ENCODE data around the gene ASIC1.
"Not testable (repeated sequence)": the region's sequence is repeated elsewhere in the genome, so short reads cannot be mapped to it uniquely, and the experiment has no call there.

ASIC1 gene

DNA sequence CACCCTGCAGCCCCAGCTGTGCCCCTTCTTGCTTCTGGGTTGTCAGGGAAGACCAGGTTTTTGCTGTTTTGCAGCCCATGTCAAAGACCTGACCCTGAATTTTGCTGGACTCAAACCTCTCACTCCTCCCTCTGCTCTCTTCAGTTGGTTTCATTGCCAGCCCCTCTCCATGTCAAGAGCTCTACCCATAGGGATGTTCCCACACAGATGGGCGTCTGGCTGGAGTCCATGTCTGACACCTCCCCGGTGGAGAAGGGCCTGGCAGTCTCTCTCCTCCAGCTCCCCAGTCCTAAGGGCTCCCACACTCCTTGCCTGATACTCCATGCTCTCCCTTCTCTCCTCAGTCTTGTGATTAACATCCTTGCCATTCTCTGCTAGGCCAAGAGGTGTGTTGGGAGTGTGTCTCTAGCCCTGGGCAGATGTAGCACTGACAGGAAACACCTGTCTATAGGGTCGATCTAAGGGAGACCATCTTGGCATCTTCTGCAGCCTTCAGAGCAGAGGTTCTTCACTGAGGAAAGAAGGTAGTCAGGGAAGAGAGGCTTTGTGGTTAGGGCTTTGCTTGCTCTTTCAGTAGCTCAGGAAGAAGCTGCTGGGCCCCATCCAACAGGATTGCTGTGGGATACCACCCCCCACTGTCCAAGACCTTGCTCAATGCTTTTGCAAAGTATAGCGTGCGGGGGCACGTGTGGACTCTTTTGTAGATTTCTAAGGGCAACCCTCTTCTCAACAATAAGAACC, 4.7 kb downstream of the ASIC1 start:
- no peak for DNase-seq

DNA sequence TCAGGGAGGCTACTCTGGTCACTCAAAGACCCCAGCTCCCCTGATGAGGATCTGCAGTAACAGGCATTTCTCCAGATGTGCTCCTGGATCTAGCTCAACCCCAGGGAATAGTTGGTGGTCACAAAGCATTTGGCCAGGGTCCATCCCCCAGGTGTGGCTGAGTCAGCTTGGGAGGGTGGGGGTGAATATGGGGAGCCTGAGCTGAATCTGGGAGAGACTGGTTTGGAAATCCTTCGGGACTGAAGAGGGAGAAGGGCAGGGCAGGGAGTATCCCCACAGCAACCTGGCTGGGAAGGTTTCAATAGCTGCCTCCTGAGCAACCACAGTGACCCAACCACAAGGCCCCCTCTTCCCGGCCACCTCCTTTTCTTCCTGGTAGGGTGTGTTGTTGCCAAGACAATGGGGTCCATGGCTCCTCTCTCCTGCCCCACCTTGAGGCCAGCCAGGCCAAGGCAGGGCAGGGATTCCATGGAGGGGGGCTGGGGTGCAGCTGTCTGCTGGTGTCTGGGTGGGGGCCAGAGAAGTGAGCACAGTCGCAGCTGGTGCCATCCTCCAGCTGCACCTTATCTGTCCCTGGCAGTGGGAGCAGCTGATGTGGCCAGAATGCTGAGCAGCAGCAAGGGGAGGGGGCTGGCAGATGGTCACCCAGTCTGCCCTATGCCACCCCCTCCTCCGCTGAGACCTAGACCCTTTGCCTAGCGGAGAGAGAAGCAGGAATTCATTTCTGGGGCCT, 5.5 kb downstream of the ASIC1 start:
- no peak for DNase-seq

DNA sequence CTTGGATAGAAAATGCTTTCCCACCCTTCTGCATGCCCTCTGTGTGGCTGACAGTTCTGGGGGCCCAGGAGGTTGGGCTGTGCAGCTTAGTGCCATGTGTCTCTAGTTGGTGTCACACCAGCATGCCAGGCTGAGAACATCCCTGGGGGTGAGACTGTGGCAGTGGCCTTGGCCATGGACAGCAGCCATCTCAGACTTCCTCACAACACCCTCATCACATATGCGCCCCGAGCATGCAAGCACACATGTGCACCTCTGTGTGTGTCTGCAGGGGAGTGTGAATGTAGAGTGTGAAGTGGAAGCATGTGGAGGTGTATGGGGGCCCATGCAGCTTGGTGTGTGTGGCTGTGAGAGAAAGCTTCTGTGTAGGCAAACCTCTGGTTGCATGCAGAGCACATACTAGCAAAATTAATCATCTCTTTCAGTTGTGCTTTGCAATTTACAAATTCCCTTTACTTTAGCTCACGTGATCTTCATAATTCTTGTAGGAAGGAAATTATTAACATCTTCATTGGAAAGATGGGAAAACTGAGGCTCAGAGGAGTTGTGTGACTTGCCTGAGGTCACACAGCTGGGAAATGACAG, 8.4 kb downstream of the ASIC1 start:
- DNase-seq: no peak

DNA sequence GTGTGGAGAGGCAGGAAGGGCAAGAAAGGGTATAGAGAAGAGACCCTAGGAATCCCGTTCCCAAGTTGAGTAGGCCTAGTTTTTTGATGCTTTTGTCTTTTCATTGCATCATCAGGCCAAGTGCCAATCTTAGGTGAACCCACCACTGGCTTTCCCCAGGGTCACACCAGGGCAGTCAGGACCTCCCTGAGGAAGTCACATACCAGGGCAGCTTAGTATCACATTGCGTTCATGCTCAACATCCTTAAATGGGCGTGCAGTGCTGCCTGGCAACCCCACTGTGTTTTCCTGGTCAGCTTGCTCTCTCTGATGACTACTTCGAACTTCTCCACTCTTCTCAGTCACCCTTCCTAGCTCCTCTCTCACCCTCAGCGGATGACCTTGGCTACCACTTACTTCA, 9.0 kb downstream of the ASIC1 start:
- no peak for DNase-seq

DNA sequence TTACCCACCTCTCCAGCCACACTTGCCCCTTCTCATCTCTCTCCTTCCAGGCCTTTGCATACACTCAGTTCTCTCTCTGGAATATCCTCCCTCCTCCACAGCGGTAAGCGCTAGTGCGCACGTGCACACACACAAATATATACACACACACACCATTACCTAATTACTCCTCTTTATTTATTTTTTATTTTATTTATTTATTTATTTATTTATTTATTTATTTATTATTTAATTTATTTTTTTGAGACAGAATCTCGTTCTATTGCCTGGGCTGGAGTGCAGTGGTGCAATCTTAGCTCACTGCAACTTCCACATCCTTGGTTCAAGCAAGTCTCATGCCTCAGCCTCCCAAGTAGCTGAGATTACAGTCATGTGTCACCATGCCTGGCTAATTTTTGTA, 11.7 kb downstream of the ASIC1 start:
- DNase-seq: no peak

DNA sequence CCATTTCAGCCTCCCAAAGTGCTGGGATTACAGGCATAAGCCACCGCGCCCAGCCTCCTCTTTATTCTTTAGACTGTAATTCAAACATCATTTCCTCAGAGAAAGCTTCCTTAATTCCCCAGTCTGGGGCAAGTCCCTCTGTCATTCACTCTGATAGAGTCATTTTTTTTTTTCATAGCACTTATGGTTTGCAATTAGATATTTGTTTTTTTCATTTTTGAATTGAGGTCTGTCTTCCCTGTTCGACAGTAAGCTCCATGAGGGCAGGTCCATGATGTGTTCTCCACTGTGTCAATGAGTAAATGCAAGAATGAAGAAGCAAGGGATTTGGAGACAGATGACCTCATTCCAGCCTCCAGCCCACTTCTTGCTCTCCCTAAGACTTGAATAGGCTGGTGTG, 12.1 kb downstream of the ASIC1 start:
- DNase-seq: no peak

DNA sequence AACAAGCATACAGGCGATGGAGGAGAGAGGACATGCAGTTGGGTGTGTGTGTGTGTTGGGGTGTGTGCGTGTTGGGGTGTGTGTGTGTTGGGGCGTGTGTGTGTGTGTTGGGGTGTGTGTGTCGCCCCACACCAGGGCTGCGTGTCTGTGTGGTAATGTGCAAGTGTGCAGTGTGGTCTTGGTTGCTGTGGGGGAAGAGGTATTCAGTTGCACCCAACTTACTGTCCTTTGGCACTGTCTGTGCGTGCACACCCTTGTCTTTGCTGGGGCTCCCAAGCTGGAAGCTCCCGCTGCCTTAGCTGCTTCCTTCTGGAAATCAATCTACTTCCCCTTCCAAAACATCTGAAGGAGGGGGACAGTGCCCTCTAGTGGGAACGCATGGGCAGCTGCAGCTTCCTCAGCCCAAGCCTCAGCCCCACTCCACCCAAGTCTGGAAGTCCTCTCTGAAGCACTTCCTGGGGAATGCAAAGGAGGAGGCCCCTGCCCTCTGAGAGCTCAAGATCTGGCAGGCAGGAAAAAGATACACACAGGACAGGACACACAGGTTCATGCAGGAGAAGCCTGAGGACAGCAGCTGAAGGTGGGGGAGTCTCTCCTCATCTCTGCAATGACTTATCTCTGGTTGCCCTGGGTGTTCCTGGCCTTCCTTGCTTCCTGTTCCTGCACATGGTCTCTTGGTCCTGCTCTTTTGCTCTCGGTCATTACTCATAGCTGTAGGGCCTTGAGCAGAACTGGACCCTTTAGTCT, 13.1 kb downstream of the ASIC1 start:
- DNase-seq: peak; percentile 71

DNA sequence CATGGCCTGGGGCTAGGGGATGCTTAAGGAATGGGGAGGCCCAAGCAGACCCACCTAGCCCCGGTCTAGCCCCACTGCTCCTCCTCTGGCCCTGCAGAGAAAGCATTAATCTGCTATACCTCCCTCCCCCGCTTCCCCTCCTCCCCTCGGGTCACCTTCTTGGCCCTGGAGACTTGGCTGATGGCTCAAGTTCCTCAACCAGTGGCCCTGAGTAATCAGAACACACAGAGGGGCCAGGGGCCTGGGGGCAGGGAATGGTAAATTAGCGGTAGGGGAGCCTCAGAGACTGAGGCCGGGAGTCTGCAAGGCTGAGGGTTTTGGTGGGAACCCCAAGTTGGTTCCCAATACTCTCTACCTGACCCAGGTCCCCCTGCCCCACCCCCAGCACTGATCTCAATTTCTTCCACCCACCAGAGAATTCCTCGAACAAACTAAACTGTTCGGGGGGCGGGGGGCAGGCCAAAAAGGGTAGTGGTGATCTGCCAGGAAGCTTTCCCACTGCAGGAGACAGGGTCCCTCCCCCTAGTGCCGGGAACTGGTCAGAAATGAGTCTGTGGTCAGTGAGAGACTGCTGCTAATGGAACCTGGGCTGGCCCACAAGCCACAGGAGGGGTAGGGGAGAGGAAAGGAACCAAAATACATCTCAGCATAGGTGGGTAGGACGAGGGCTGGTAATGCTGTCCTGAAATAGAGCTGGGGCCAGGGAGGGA, 15.0 kb downstream of the ASIC1 start:
- no peak for DNase-seq

DNA sequence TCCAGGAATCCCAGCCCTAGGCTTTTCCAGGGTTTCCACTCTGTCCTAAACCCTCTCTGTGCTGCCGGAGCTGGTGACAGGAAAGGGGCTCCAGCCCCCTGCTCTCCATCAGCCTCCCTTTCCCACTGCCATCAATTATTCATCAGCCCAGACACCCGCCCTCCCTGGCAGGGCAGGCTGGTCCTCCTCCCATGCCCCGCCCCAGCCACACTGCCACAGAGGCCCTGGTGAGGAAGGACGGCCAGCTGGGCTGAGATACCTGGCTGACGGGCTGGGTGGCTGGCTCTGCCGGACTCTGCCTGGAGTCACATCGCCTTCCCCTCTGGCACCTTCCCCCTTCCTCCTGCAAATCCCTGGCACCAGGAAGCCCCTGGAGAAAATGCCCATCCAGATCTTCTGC, 15.8 kb downstream of the ASIC1 start:
- DNase-seq: no peak

DNA sequence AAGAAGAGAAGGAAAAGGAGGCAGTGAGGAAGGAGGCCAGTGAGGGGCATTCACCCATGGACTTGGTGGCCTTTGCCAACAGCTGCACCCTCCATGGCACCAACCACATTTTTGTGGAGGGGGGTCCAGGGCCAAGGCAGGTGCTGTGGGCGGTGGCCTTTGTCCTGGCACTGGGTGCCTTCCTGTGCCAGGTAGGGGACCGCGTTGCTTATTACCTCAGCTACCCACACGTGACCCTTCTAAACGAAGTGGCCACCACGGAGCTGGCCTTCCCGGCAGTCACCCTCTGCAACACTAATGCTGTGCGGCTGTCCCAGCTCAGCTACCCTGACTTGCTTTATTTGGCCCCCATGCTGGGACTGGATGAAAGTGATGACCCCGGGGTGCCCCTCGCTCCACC, 16.3 kb downstream of the ASIC1 start:
- no peak for DNase-seq

DNA sequence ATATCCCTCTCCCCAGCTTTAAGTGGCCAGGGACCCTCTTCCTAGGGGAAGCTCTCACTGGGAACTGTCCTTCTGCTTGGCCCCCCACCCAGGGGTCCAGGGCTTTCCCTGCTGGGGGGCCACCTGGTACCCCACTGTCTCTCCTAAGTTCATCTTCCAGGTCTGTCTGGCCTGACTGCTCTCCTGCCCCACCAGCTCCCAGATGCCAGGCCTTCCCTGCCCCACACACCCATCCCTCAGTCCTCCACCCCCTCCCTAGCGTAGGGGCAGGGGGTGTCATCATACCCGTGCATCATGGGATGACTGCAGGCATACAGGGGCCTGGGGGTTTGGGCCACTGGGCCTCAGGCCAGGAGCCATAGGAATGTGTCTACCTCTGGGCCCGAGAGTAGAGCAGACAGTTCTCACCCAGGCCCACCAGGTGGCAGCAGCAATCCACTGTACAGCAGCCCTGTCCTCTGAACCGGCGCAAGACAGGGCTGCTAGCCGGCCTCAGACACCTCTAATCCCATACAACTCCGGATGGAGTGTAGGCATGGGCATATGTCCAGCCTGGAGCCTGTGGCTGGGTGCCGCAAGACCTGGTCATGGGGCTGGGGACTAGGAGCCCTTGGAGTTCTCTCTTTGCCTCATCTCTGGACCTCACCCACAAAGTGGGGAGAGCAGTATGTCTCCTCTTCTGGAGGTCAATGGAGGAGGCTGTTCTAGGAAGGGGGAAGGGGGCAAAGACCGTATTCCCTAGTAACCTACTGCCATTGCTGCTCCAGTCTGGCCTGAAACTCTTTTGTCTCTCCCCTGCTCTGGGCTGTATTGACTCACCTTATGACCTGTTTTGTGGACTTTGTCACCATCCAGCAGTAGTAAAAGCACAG, 17.8 kb downstream of the ASIC1 start:
- DNase-seq: peak; percentile 85

DNA sequence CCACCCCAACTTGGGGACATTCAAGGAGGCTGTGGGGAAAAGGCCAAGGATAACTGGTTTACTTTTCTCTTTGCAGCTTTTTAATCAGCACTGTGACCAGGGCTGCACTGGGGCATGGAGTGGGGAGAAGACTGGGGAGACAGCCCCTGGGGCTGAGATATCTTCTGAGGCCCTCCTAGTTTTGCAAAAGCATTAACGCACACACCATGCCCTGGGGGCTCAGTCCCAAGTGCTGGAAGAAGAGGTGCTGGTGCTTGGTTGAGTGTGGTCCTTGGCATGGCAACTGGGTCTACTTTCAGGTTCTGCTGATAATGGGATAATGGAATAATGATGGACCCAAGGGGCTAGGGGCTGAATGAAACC, 18.4 kb downstream of the ASIC1 start:
- no peak for DNase-seq

DNA sequence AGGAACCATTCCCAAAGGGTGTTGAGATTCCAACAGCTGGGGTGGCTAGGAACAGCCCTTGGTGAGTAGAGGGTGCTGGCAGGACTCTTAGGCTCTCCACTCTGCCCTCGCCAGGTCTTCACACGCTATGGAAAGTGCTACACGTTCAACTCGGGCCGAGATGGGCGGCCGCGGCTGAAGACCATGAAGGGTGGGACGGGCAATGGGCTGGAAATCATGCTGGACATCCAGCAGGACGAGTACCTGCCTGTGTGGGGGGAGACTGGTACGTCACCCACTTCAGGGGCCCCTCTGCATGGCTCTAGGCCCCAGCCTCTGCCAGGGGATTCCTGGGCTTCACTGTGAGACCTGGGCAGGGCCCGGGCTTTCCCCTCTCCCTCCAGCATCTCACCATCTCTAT, 19.7 kb downstream of the ASIC1 start:
- no peak for DNase-seq

DNA sequence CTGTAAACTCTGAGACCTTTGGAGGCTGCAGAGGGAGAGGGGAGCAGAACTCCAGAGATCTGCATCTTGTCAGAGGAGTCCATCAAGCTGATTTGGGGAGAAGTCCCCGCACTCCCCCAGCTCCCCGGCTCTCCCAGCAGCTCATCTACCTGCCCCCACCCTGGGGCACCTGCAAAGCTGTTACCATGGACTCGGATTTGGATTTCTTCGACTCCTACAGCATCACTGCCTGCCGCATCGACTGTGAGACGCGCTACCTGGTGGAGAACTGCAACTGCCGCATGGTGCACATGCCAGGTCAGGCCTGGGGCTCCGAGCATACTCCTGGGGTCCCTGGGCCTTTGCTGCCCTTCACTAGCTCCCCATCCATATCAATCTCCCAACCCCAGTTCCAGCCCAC, 20.9 kb downstream of the ASIC1 start:
- no peak for DNase-seq

DNA sequence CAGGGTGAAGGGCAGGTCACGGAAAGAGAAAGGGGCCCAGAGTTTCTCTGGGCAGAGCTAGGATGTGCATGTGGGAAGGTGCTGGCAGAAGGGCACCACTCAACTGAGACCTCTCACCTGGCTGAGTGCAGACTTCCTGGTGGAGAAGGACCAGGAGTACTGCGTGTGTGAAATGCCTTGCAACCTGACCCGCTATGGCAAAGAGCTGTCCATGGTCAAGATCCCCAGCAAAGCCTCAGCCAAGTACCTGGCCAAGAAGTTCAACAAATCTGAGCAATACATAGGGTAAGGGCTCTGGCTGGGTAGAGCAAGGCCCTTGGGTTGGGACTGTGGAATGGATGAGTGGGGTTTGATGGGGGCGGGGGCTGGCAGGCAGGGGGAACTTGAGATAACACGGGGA, 22.4 kb downstream of the ASIC1 start:
- no peak for DNase-seq

DNA sequence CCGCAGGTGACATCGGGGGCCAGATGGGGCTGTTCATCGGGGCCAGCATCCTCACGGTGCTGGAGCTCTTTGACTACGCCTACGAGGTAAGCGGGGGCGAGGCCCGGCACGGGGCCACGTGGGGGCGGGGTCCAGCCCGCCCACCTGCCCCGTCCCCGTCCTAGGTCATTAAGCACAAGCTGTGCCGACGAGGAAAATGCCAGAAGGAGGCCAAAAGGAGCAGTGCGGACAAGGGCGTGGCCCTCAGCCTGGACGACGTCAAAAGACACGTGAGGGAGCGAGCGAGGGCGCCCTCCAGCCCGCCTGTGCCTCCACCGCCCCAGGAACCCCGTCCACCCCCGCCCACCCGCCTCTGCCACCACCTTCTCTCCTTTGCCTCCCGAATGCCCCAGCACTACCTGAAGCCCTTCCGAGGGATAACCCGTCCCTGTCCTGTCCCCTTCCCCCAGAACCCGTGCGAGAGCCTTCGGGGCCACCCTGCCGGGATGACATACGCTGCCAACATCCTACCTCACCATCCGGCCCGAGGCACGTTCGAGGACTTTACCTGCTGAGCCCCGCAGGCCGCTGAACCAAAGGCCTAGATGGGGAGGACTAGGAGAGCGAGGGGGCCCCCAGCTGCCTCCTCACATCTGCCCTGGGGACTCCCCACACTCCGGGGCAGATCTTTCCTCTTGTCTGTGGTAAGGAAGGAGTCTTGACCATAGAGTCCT, 23.9 kb downstream of the ASIC1 start:
- no peak for DNase-seq

DNA sequence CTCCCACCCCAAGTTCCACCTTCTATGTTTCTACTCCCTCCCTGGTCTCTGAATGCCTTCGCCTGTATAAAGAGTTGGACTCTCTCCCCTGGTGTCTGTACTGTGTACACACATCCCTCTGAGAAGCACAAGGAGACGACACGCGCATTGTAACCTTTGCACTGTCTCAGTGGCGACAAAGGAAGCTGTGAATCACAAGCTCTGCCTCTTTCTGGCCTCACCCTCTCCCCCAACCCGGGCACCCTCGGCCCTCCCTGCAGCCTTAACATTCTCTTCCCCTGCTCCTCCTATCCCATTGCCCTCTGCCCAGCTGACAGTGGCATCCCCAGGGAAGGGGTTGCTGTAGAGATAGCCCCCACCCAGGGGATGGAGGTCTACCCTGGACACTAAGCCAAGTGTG, 25.2 kb downstream of the ASIC1 start:
- DNase-seq: no peak

DNA sequence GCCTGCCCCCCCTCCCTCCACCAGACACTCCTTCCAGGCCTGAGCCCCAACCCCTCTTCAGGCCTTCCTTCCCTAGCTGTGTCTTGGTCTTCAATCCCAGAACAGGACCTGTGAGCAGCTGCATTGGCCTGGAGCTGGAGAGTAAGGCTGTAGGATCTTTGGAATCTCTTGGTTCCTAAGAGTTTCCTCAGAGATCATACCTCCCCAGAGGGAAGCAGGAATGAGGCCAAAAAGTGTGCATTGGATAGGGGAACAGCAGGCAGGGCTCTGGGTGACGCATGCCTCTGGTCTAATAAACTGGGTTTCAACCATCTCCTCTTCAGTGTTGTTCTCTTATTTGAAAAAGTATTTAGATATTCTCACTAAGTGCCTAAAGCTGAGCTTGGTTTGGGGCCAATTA, 25.9 kb downstream of the ASIC1 start:
- DNase-seq: no peak

DNA sequence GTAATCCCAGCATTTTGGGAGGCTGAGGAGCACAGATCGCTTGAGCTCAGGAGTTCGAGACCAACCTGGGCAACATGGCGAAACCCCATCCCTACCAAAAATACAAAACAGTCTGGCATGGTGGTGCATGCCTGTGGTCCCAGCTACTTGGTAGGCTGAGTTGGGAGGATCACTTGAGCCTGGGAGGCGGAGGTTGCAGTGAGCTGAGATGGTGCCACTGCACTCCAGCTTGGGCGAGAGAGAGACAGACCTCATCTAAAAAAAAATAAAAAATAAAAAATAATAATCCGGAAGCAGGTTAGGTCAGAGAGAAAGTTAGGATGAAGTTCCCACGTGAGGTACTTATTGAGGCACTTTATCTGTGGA, 27.0 kb downstream of the ASIC1 start:
- not testable (repeated sequence) for DNase-seq

DNA sequence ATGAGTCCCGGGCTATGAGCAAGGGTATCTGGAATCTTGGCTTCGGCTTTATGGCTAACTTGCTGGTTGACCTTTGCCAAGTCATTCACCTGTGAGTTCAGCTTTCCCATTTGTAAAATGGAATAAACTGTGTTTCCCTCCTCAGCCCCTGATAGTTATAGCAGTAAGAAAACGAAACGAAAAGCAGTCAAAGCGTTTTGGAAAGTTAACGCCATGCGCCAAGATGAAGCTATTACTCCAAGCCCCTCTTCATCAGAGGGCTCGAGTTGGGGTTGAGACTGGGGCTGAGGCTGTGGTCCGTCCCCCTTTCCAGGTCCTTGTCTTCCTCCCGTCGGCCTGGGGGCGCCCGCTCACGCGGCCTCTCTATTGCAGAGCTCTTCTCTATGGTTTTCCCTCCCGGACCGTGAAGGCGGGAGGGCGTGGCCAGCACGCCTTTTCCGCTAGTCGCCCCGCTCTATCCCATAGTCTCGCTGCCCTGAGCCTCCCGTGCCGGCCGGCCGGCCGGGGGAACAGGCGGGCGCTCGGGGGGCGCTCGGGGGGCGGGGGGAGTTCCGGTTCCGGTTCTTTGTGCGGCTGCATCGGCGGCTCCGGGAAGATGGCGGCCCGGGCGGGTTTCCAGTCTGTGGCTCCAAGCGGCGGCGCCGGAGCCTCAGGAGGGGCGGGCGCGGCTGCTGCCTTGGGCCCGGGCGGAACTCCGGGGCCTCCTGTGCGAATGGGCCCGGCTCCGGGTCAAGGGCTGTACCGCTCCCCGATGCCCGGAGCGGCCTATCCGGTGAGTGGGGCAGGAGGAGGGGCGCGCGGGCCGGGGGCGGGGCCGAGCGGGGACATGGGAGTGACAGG, 27.6 kb downstream of the ASIC1 start, which contains the start of gene SMARCD1:
SMARCD1 (plus strand) TSS at position 568 of the 840 bp plus-strand sequence; CDS start at position 596, 28 bp downstream.
- peak; percentile 94 for DNase-seq
